Forelimb muscle (tissue), 1 donor: Measurements from ENCODE around the gene ACAT2. TPM values are rescaled to one million over a fixed set of nuclear protein-coding genes. Genes with fewer than 3 reads are reported as not detected.
"Not testable (repeated sequence)": the region's sequence is repeated elsewhere in the genome, so short reads cannot be mapped to it uniquely, and the experiment has no call there.

Source experiments
- DNase-seq: peaks from one replicate; pipeline ENCODE4 v3.0.0-alpha.2; 2013; ENCODE audit warnings: low read depth
- polyA plus RNA-seq: library from polyadenylated mRNA; unstranded; fragments of 120-200 nt; gene quantifications from one replicate; pipeline ENCODE4 v1.2.1, GENCODE V29; 2013; ENCODE audit not compliant: insufficient read length

Gene ACAT2
- polyA plus RNA-seq, 1 donor, result 16.2 TPM

DNA sequence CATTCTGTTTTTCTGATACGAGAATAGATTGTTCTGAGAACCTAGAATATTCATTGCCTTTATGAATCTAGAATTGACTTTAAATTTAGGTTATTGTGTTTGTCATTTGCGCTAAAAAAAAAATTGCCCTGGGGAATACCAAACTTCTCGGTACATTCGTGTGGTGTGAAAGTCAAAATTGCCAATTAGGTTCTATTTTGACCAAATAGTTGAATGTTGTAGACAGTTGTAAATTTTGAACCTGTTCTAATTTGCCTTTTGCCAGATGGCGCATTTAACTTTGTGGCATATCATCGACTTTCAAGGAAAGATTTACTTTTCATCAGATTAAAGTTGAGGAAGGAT lies 31.5 kb upstream of the ACAT2 start:
- no peak for DNase-seq

DNA sequence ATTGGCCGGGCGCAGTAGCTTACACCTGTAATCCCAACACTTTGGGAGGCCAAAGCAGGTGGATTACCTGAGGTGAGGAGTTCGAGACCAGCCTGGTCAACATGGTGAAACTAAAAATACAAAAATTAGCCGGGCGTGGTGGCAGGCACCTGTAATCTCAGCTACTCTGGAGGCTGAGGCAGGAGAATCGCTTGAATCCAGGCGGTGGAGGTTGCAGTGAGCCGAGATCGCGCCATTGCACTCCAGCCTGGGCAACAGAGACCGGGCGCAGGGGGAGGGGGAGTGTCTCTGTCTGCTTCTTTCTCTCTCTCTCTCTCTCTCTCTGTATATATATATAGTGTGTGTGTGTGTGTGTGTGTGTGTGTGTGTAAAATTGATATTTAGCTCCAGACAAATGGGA lies 29.3 kb upstream of the ACAT2 start:
- DNase-seq, result not testable (repeated sequence)

DNA sequence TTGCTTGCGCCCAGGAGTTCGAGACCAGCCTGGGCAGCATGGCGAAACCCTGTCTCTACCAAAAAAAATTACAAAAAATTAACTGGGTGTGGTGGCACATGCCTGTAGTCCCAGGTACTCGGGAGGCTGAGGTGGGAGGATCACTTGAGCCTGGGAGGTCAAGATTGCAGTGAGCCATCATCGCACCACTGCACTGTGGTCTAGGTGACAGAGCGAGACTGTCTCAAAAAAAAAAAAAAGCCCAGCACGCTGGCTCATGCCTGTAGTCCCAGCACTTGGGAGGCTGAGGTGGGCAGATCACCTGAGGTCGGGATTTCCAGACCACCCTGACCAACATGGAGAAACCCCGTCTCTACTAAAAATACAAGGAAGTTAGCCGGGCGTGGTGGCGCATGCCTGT lies 28.4 kb upstream of the ACAT2 start:
- DNase-seq, result not testable (repeated sequence)

DNA sequence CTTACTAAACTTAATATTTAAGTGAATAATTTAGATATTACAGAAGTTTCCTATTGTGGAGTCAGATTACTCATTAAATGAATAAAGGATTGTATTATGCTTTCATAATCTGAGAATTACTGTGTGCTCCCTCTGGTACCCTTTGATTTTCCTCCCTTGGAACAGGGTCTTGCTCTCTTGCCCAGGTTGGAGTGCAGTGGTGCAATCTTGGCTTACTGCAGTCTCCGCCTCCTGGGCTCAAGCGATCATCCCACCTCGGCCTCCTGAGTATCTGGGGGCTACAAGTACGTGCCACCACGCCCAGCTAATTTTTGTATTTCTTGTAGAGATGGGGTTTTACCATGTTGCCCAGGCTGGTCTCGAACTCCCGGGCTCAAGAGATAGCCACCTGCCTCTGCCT lies 24.9 kb upstream of the ACAT2 start:
- DNase-seq, result no peak

DNA sequence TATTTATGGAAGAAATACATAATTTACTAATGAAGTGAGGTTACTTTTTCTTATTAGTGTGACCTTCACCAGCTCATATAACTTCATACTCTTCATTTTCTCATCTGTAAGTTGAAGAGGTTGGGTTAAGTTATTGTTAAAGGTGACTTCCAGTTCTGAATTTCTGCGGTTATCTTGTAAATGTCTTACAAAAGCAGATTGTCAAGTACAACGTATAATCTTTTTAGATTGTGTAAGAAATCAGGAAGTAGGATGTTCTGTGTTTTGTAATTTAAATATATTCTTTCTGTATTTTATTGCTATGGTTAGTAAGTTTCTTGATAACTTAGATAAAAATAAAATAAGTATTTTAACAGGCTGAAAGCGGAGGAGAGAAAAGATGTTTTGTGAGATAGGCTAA lies 22.5 kb upstream of the ACAT2 start:
- no peak for DNase-seq

DNA sequence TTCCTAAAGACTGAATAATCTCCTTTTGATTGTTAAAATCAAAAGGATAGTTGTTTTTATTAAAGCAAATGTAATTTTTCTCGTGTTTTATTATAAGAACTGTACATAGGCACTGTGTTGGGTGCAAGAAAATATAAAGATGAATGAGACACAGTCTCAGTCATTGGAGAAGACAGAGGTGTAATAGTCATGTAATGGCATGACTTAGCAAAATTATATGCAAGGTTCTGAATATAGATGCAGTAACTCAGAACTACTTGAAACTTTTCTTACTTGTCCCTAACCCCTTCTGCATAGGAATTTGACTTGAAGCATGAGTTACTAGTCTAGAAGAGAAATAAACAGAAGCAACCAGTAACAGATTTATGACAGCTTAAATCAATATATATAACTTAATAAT lies 19.7 kb upstream of the ACAT2 start:
- DNase-seq, result no peak

DNA sequence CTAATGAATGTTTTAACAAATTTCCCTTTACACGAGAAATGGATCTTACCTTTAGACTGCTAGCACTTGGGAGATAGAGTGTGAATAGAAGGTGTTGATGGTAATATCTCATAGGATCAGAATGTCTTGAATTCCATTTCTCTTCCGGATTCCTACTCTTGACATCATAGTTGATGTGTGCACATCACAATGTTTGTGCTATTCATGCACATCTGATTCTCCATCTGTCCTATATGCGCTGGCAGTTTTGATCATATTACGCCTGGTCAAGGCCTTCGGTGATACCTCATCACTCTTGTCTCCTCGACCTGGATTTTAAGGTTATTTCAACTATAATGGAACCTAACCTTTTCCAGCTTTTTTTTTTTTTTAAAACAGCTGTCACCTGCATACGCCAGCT lies 16.8 kb upstream of the ACAT2 start:
- DNase-seq, result no peak

DNA sequence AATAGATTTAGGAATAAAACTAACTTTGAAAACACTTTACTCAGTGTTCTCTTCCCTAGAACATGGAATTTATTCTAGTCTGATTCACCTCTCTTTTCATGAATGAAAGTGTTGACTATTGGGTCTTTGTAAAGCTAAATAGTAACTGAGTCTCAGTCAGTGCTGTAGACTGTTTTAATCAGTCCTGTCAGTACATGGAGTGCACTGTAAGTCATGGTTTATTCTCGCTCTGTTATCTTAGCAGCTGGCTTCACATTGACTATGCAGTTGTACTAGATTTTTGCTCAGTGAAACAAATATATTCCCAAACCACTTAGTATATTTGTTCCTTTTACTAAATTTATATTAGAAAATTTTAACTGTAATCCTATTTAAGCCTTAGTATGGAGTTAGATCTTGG lies 15.1 kb upstream of the ACAT2 start:
- DNase-seq, result no peak

DNA sequence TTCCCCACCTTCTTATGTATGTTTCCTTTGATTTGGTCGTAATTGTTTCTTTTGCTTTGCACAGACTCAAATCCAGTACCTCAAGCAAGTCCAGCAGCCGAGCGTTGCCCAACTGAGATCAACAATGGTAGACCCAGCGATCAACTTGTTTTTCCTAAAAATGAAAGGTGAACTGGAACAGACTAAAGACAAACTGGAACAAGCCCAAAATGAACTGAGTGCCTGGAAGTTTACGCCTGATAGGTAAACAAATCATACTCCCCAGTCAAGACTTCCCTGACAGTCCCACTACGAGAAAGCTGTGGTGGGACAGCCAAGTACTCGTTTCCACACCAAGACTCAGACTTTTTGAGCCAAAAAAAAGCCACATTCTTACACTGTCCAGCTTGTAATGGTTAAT lies 13.7 kb upstream of the ACAT2 start:
- DNase-seq, result not testable (repeated sequence)

DNA sequence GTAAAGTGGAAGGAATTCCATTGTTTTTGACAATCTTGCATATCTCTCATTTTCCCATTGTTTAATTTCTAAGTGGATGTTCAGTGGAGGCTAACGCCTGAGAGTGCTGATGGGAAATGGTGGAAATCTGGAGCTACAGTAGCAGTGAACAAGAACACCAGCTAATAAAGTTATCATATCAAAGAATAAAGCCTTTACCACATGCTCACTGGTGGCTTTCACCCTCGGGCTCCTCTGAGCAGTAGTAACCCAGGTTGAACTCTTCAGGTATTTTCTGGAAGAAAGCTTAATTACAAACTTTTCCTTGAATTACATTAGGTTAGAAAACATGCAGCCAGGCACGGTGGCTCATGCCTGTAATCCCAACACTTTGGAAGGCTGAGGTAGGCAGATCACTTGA lies 10.4 kb upstream of the ACAT2 start:
- DNase-seq, result no peak

DNA sequence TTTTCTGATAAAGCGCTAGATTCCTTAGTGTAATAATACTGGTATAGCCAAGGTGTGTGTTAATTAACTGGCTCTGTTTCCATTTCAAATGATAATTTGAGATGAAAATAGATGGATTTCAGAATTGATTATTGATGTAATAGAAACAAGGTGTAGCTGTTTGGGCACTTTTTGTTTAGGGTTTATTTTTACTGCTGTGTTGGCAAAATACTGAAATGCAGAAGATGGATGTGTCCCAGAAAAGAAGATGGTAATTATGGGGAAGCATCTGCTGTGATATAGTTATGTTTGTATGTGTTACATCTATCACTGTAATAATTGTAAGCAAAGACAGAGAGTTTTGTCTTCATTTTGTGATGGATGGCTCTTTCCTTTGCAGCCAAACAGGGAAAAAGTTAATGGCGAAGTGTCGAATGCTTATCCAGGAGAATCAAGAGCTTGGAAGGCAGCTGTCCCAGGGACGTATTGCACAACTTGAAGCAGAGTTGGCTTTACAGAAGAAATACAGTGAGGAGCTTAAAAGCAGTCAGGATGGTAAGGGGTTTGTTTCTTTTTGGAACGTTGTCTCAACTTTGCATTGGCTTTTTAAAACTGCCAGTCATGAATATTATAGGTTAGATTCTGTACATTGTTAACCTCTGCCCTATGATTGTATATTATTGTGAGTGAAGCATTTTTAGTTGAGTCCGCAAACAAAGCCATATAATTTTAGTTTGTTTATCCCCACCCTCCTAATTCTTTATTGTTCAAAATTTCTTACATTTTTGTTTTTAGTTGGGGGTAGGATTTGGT lies 8.6 kb upstream of the ACAT2 start:
- no peak for DNase-seq

DNA sequence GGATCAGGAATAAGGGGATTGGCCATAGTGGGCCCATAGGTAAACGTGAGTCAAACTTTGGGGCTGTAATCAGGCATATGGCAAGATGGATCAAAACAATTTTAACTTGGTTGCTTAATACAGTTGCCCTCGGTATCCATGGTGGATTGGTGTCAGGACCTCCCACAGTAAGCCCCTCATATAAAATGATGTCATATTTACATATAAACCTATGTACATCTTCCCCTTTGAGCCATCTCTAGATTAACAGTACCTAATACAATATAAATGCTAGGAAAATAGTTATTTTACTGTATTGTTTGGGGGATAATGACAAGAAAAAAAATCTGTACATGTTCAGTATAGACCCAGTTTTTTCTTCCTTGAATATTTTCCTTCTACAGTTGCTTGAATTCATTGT lies 7.4 kb upstream of the ACAT2 start:
- no peak for DNase-seq

DNA sequence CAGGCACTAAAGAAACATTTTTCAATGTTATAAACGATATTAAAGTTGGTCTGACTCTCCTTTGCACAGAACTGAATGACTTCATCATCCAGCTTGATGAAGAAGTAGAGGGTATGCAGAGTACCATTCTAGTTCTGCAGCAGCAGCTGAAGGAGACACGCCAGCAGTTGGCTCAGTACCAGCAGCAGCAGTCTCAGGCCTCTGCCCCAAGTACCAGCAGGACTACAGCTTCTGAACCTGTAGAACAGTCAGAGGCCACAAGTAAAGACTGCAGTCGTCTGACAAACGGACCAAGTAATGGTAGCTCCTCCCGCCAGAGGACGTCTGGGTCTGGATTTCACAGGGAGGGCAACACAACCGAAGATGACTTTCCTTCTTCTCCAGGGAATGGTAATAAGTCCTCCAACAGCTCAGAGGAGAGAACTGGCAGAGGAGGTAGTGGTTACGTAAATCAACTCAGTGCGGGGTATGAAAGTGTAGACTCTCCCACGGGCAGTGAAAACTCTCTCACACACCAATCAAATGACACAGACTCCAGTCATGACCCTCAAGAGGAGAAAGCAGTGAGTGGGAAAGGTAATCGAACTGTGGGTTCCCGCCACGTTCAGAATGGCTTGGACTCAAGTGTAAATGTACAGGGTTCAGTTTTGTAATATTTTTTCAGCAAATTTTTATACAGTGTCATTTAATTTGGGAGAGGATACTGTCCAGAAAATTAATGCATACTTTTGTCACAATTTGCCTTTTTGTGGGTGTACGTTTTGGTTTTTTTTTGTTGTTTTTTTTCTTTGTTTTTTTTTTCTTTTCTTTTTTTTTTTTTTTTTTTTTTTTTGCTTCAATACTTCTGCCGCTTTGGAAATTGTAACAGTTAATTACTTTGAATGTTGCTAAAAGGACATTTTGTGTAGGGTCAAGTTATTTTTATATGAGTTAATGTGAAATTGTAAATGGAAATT lies 6.6 kb upstream of the ACAT2 start:
- DNase-seq, result no peak

DNA sequence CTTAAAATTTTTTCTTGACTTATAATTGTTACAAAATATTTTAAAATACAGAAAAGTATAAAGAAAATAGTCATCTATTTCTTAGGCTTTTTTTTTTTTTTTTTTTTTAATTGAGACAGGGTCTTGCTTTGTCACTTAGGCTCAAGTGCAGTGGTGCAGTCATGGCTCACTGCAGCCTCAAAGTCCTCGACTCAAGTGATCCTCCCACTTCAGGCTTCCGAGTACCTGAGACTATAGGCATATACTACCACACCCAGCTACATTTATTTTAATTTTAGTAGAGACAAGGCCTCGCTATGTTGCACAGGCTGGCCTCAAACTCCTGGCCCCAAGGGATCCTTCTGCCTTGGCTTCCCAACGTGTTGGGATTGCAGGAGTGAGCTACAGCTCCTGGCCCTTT lies 5.3 kb upstream of the ACAT2 start:
- DNase-seq, result no peak

DNA sequence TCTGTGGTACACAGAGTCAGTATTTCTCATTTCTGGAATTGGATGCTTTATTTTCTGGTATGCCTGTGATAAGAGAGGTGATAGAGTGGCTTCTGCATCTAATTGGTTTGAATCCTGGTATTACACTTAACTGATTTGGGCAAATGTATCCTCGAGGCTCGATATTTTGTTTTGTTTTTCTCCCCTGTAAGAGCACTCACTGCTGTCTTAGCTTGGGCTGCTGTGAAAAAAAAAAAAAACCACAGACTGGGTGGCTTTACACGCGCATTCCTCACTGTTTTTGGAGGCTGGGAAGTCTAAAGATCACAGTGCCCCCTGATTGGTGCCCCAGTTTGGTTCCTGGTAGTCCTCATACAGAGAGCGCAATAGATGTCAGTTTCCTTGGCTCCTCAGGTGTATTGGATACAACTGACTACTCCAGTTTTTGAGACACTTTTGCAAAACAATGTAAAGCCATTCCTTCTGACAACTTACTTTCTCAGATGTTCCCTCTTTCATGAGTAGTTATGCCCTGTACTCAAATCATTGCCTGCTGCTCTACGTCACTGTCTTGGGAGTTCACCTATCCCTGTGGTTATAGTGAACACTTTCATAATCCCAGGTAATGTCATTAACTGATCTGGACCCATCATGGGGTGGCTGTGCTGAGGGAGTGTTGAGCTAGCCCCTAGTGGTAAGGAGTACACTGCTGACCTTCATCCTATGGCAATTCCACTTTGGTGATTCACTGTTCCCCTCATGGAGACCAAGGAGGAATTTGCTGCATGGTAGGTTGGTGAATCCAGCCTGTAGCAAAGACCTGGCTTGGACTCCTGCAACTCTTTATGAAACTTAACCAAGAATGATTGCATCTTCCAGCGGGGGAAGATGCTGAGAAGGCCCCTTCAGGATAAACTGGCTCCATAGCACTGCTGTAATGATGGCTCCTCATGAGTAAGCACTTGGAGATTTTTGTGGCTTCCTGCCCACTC lies 3.5 kb upstream of the ACAT2 start:
- no peak for DNase-seq

DNA sequence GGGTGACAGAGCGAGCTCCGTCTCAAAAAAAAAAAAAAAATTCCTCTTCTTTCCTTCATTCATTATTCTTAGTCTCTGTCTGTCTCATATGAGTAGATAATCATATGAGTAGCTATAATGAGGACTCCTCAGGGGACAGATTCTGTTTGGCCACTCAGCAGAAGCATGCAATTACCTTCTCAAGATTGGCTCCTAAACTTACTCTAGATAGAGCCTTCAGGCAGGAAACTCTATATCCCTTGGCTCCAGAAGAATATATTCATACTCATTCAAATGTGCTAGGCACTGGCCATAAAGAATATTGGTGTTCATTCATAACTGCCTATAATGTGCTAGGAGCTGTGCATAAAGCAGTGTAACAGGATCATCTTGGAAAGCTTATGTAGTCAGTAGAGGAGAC lies 2.2 kb upstream of the ACAT2 start:
- no peak for DNase-seq

DNA sequence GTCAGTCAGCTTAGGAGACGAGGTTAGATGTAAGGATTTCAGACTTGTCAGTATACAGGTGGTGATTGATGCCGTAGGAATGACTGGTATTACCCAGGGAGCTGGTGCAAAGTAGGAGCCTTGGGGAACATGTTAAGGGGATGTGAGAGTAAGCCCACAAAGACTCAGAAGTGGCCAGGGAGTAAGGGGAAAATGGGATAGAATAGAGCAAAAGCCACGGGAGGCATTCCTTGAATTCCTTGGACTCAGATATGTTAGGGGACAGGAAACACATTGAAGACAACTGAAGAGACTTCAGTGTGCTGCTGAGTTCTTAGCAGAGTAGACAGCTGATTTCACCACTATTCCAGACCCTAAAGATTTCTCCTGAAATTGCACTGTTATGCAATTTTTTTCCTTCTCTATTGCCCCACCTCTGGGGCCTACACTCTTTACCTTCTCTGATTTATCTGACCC lies 1.2 kb upstream of the ACAT2 start:
- no peak for DNase-seq

DNA sequence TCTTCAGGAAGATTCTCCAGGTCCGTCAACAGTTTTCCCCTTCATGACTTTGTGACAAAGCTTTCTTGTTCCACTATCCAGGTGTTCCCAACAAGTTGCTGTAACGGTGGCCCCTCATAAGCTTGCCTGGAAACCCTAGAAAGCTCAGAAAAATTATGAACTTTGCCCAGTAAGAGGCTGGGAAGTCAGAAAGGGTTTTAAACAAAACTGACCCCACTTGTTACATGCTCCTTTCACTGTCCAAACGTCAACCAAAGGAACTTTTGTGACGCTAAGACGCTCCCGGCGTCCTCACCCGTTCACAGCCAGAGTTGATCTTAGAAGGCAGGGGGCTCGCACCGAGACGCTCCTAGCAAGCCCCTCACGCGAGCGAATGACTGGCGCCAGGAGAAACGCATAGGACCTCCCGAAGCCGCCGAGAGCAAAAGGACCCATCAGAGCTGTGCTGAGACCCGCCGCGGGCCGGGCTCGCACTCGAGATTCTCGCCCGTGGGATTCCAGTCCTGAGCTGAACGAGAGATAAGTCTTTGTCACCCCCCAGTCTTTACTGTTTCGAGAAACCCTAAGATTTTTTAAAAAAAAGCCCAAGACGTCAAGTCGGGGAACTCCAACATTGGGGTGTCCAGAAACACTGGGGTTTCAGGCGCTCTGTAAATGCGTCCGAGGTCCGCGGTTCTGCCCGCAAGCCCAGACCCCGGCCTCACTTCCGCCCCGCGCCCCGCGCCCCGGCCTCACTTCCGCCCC lies 544 bp upstream of the ACAT2 start:
- no peak for DNase-seq

DNA sequence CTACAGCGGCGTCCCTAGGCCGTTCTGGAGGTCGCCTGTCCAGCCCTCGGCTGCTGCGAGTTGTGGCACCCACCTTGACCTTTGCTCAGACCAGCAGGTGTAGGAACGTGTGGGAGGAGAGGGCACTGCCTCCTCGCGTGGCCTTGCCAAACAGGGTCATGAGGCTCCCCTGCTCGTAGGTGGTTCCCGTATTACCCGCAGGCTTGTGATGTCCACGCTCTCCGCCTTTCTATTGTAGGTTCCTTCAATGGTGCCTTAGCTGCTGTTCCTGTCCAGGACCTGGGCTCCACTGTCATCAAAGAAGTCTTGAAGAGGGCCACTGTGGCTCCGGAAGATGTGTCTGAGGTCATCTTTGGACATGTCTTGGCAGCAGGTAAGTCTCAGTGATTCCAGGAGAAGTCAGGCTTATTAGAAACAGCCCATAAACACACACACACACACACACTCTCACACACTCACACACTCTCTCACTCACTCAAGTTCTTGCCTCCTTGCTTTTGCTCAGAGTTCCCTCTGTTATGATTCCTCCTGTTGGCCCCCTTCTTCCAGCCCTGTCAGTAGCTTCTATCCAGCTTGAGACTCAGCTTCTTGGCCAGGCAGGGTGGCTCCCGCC lies 942 bp downstream of the ACAT2 start:
- DNase-seq, result no peak

DNA sequence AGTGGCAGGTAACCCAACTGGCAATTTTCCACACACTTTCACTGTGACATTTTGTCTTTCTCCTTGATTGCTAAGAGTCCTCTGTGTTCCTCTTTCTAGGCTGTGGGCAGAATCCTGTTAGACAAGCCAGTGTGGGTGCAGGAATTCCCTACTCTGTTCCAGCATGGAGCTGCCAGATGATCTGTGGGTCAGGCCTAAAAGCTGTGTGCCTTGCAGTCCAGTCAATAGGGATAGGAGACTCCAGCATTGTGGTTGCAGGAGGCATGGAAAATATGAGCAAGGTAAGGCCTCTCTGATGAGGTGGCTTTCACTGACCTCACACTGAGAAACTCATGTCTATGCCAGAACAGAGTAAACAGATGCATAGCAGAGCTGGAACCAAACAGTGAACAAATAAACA lies 5.1 kb downstream of the ACAT2 start:
- no peak for DNase-seq

DNA sequence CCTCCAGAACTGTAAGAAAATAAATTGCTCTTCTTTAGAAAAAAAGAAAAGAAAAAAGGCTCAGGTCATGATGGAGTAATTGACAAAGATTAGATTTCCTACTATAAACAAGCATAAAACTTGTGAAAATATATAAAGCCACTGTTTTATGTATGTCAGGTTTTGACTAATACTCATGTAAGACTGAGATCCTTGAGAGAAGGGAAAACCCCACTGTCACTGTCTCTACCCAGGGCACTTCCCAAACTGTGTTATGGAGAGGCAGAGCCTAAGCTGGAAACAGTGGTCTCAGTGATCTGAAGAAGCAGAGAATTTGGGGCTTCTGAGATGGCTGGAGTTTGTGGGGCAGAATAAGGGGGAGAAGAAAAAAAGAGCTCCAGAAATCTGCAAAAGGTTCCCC lies 7.6 kb downstream of the ACAT2 start:
- no peak for DNase-seq
